GM21619 (cell line): ENCODE results near the gene FANCG.

ENCODE experiments used
- ATAC-seq: cut with Tn5 transposase; IDR thresholded peaks from one replicate; pipeline ENCODE4 v1.9.1; 2021; ENCODE audit not compliant: unreplicated experiment

FANCG gene

GRCh38 chr9:35026671-35027070 lies 53.1 kb downstream of the FANCG start:
- no peak for ATAC-seq
